Large intestine (tissue), 3 donors: Measurements from ENCODE around the gene DIDO1. TPM values are rescaled to one million over a fixed set of nuclear protein-coding genes. Genes with fewer than 3 reads are reported as not detected.

Experiments used
- DNase-seq, 2 donors: peaks; one replicate each; pipeline versions ENCODE4 v3.0.0 to v3.0.0-alpha.2; 2013
- H3K27ac ChIP-seq: one replicate; pipeline ENCODE4 v1.5.1; 2013; ENCODE audit warnings: low read length
- H3K27me3 ChIP-seq: 2 replicates; pipeline ENCODE4 v1.6.1; 2013; ENCODE audit warnings: low read length; ENCODE audit not compliant: control insufficient read depth, insufficient read depth
- H3K36me3 ChIP-seq: 2 replicates; pipeline ENCODE4 v1.6.1; 2013; ENCODE audit warnings: low read length; ENCODE audit not compliant: control insufficient read depth, insufficient read depth
- H3K4me1 ChIP-seq: one replicate; pipeline ENCODE4 v1.6.1; 2013; ENCODE audit warnings: low read length; ENCODE audit not compliant: control insufficient read depth, insufficient read depth
- H3K4me3 ChIP-seq: one replicate; pipeline ENCODE4 v1.5.1; 2013; ENCODE audit warnings: low read length
- H3K9me3 ChIP-seq: one replicate; pipeline ENCODE4 v1.6.1; 2013; ENCODE audit warnings: mild to moderate bottlenecking, low read depth, low read length, moderate library complexity; ENCODE audit not compliant: control insufficient read depth
- WGBS: methylation state at CpG from one replicate; pipeline ENCODE4 v1.1.5; 2013; ENCODE audit warnings: low lambda C conversion rate; ENCODE audit not compliant: insufficient coverage; 5-methylcytosine and 5-hydroxymethylcytosine counted together
- polyA plus RNA-seq: library from polyadenylated mRNA; unstranded; fragments of 120-200 nt; gene quantifications from one replicate; pipeline ENCODE4 v1.2.1, GENCODE V29; 2013

DIDO1 gene
- polyA plus RNA-seq, 1 donor, result 51.6 TPM

DNA sequence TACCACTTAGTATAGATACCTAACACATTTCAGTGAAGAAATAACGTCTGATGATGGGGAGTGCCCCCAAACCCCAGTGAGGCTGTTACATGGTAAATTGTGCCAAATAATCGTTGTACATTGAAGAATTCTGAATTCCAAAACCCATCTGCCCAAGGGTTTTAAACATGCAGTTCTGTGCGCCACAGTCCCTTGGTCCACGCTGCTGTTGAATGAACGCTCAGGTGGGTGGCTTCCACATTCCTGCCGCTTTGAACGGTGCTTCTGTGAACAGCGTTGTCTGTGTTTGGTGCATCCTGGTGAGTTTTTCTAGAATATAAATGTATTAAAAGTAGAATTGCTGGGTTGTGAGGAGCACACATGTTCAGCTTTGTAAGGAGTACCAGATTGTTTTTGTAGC lies 14.6 kb upstream of the DIDO1 start:
- no peak for DNase-seq
- H3K9me3 ChIP-seq, result no peaks in the 10 kb centered on the region
- no CpG with 5 or more reads among the region's 8 CpGs for WGBS

GRCh38 chr20:62938105-62938888 lies 12.0 kb upstream of the DIDO1 start, which contains the start of gene GID8:
Gene GID8, plus strand, starts transcription at chr20:62938147. Its CDS starts 3,356 bp downstream, at chr20:62941503.
- no peaks in the 10 kb centered on the region for H3K9me3 ChIP-seq
- H3K27ac ChIP-seq, result peak within 1 kb of the TSS; percentile 93
- DNase-seq, result peak in 1 of 2 donors; percentile 70
- H3K27me3 ChIP-seq, result no peaks in the 10 kb centered on the region
- peaks cover 11% of the 10 kb centered on the region for H3K4me1 ChIP-seq
- no CpG with 5 or more reads among the region's 79 CpGs for WGBS
- peaks cover 40% of the 10 kb centered on the region for H3K36me3 ChIP-seq
- peak within 1 kb of the TSS; percentile 97 for H3K4me3 ChIP-seq

More for the DNA sequence above, 14.6 kb upstream of the DIDO1 start:
- Histone ChIP-seq H3K27me3 (no peaks in the 10 kb centered on the region), H3K4me1 (peaks cover 9% of the 10 kb centered on the region), H3K4me3 (no peak overlapping the region), H3K36me3 (peaks cover 50% of the 10 kb centered on the region), H3K27ac (no peak overlapping the region)

- Histone ChIP-seq H3K4me1 (peaks cover 11% of the 10 kb centered on the region), H3K9me3 (no peaks in the 10 kb centered on the region), H3K27ac (peak overlapping the region; percentile 93), H3K36me3 (peaks cover 32% of the 10 kb centered on the region), H3K4me3 (peak overlapping the region; percentile 97), H3K27me3 (no peaks in the 10 kb centered on the region)
- peak; percentile 98 for DNase-seq
- WGBS, result no CpG with 5 or more reads among the region's 92 CpGs
These were observed 11.2 kb upstream of the DIDO1 start for GRCh38 chr20:62937268-62938104.

DNA sequence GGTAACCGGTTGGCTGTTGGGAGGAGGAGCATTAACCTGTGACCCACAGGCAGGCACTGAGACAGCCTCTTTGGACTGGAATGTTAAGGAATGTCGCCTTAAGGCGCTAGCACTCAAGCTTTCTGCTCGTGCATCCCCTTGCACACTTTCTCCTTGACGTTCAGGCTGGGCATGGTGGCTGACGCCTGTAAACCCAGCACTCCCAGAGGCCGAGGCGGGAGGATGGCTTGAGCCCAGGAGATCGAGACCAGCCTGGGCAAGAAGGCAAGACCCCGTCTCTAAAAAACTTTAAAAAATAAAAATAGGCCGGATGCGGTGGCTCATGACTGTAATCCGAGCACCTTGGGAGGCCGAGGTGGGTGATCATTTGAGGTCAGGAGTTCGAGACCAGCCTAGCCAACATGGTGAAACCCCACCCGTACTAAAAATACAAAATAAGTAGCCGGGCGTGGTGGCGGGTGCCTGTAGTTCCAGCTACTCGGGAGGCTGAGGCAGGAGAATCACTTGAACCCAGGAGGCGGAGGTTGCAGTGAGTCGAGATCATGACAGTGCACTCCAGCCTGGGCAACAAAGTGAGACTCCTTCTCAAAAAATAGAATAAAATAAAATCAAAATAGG lies 9.8 kb upstream of the DIDO1 start:
- Histone ChIP-seq H3K4me1 (peaks cover 11% of the 10 kb centered on the region), H3K9me3 (no peaks in the 10 kb centered on the region), H3K4me3 (peak overlapping the region; percentile 97), H3K36me3 (peaks cover 25% of the 10 kb centered on the region), H3K27me3 (no peaks in the 10 kb centered on the region), H3K27ac (no peak overlapping the region)
- no CpG with 5 or more reads among the region's 22 CpGs for WGBS
- no peak for DNase-seq

- Histone ChIP-seq H3K27ac (no peak overlapping the region), H3K4me1 (peaks cover 11% of the 10 kb centered on the region), H3K27me3 (no peaks in the 10 kb centered on the region), H3K9me3 (no peaks in the 10 kb centered on the region), H3K36me3 (peaks cover 21% of the 10 kb centered on the region), H3K4me3 (no peak overlapping the region)
- no peak for DNase-seq
- WGBS, result 88% methylated on average over 5 of the region's 12 CpGs
These were observed 9.1 kb upstream of the DIDO1 start for GRCh38 chr20:62935204-62935967.

DNA sequence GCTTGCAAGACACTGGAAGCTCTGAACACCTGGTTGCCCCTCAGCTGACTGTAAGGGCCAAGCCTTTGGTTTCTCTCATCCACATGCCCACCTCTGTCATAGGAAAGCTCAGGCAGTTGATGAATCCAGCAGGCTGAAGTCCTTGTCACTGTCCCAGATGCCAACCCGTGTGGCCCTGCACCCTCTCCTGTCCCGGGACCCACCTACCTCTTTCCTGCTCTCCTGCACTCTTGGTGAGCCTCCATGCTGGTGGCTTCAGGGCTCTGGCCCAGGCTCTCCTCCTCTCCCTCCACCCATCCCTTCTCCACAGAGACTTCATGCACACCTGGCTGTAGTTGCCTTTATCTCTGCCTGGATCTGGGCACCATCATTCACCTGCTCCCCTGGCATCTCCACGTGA lies 7.7 kb upstream of the DIDO1 start:
- DNase-seq, result no peak
- H3K4me1 ChIP-seq, result peaks cover 4% of the 10 kb centered on the region
- no peaks in the 10 kb centered on the region for H3K27me3 ChIP-seq
- H3K4me3 ChIP-seq, result no peak overlapping the region
- WGBS, result no CpG with 5 or more reads among the region's 3 CpGs
- H3K9me3 ChIP-seq, result no peaks in the 10 kb centered on the region
- no peak overlapping the region for H3K27ac ChIP-seq
- peaks cover 18% of the 10 kb centered on the region for H3K36me3 ChIP-seq

- Histone ChIP-seq H3K9me3 (no peaks in the 10 kb centered on the region), H3K27ac (no peak overlapping the region), H3K4me3 (no peak overlapping the region), H3K36me3 (peaks cover 18% of the 10 kb centered on the region), H3K4me1 (peaks cover 23% of the 10 kb centered on the region), H3K27me3 (no peaks in the 10 kb centered on the region)
- no peak for DNase-seq
- 100% methylated on average over 2 of the region's 9 CpGs for WGBS
These were observed 5.2 kb upstream of the DIDO1 start for GRCh38 chr20:62931464-62931863.

DNA sequence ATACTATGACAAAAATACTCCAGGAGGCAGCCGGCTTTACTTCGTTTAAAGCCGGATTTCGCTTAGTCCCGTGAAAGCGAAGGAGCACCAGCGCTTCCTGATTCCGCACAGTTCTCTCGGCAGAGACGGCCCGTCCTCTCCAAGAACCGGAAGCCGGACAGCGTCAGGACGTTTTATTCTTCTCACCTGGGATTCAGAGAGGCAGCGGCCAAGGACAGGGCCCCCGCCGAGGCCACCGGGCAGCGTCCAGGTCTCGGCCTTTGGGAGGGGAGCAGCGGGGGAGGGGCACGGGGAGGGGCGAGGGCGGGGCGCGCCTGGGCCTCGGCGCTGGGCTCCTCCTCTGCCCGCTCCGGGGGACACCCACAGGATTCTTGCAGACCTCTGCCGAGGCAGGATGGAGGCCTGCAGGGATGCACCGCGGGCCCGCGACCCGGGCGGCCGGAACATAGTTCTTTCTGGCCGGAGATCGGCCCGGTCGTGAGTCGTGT lies 2.8 kb upstream of the DIDO1 start:
- Histone ChIP-seq H3K36me3 (peaks cover 4% of the 10 kb centered on the region), H3K27ac (peak overlapping the region; percentile 83), H3K4me1 (peaks cover 28% of the 10 kb centered on the region), H3K27me3 (no peaks in the 10 kb centered on the region), H3K4me3 (peak overlapping the region; percentile 51), H3K9me3 (no peaks in the 10 kb centered on the region)
- peak in 1 of 2 donors; percentile 75 for DNase-seq
- no CpG with 5 or more reads among the region's 44 CpGs for WGBS

- Histone ChIP-seq H3K4me3 (peak overlapping the region; percentile 51), H3K27me3 (no peaks in the 10 kb centered on the region), H3K9me3 (no peaks in the 10 kb centered on the region), H3K27ac (peak overlapping the region; percentile 83), H3K36me3 (no peaks in the 10 kb centered on the region), H3K4me1 (peaks cover 31% of the 10 kb centered on the region)
- WGBS, result 20% methylated on average over 1 of the region's 14 CpGs
- no peak for DNase-seq
These were observed 2.1 kb upstream of the DIDO1 start for GRCh38 chr20:62928246-62928939.
